PC-3 (cell line): ENCODE data around the gene ABCA5.

Experiments used
- EZH2 ChIP-seq: fragments of 300-600 bp; sonication (generic); IDR thresholded peaks from one replicate; pipeline ENCODE4 v1.6.1; 2017; ENCODE audit warnings: antibody characterized with exemption, mild to moderate bottlenecking, low read length; ENCODE audit not compliant: unreplicated experiment
- TF ChIP-seq, protein P1 (sequence below): fragments of 300-600 bp; sonication (generic); conservative IDR thresholded peaks from 2 replicates; pipeline ENCODE4 v1.5.1; 2017; ENCODE audit warnings: antibody characterized with exemption, low read depth, mild to moderate bottlenecking, low read length

DNA sequence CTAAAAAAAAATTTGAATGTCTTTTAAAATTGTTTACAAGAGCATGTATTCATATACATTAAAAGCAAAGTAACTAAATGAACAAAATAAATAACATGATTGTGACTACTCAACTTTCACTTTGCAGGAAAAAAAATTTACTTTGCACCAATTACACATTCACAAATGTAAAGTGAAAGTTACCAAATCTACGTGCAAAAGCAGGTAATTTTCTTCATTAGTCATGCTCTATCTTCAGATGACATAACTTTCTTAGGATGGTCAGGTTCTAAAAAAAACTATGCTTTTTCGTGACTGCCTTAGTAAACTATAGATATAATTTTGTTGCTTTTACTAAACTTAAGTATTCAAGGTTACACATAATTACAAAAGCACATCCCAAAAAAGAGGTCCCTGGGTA lies 81.3 kb downstream of the ABCA5 start:
- TF ChIP-seq, protein P1, sequence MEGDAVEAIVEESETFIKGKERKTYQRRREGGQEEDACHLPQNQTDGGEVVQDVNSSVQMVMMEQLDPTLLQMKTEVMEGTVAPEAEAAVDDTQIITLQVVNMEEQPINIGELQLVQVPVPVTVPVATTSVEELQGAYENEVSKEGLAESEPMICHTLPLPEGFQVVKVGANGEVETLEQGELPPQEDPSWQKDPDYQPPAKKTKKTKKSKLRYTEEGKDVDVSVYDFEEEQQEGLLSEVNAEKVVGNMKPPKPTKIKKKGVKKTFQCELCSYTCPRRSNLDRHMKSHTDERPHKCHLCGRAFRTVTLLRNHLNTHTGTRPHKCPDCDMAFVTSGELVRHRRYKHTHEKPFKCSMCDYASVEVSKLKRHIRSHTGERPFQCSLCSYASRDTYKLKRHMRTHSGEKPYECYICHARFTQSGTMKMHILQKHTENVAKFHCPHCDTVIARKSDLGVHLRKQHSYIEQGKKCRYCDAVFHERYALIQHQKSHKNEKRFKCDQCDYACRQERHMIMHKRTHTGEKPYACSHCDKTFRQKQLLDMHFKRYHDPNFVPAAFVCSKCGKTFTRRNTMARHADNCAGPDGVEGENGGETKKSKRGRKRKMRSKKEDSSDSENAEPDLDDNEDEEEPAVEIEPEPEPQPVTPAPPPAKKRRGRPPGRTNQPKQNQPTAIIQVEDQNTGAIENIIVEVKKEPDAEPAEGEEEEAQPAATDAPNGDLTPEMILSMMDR = no peak
- no peak for TF ChIP-seq EZH2
